ENCODE results near the gene CNGB1.
A peak's percentile ranks its signal among the peaks of the same experiment; 100 is the strongest.
"Not testable (repeated sequence)": the region's sequence is repeated elsewhere in the genome, so short reads cannot be mapped to it uniquely, and the experiment has no call there.

The CNGB1 gene

GRCh38 chr16:57883480-57883879 lies 87.4 kb downstream of the CNGB1 start:
- DNase-seq = no peak

GRCh38 chr16:57882792-57883191 lies 88.1 kb downstream of the CNGB1 start:
- no peak for DNase-seq

- no peak for DNase-seq
These were observed 88.7 kb downstream of the CNGB1 start for GRCh38 chr16:57882206-57882605.

GRCh38 chr16:57878586-57878985 lies 92.3 kb downstream of the CNGB1 start:
- DNase-seq = no peak

- DNase-seq = no peak
These were observed 94.7 kb downstream of the CNGB1 start for GRCh38 chr16:57876210-57876609.

GRCh38 chr16:57875347-57875746 lies 95.6 kb downstream of the CNGB1 start:
- no peak for DNase-seq

- DNase-seq = no peak
These were observed 97.7 kb downstream of the CNGB1 start for GRCh38 chr16:57873218-57873617.

GRCh38 chr16:57872764-57873163 lies 98.2 kb downstream of the CNGB1 start:
- DNase-seq = not testable (repeated sequence)

GRCh38 chr16:57871456-57871855 lies 99.5 kb downstream of the CNGB1 start:
- DNase-seq = no peak

GRCh38 chr16:57870753-57871454 lies 100.0 kb downstream of the CNGB1 start:
- no peak for DNase-seq

- DNase-seq = no peak
These were observed 101.9 kb downstream of the CNGB1 start for GRCh38 chr16:57868913-57869520.

- no peak for DNase-seq
These were observed 103.8 kb downstream of the CNGB1 start for GRCh38 chr16:57867000-57867561.

GRCh38 chr16:57866529-57866918 lies 104.4 kb downstream of the CNGB1 start:
- no peak for DNase-seq

GRCh38 chr16:57865746-57866528 lies 105.0 kb downstream of the CNGB1 start:
- no peak for DNase-seq

- DNase-seq = peak; percentile 67
These were observed 107.3 kb downstream of the CNGB1 start for GRCh38 chr16:57863434-57864160.

GRCh38 chr16:57862698-57863433 lies 108.1 kb downstream of the CNGB1 start:
- no peak for DNase-seq

- DNase-seq = no peak
These were observed 111.6 kb downstream of the CNGB1 start for GRCh38 chr16:57859331-57859730.

- DNase-seq = no peak
These were observed 112.3 kb downstream of the CNGB1 start for GRCh38 chr16:57858635-57859034.

GRCh38 chr16:57857991-57858390 lies 112.9 kb downstream of the CNGB1 start:
- DNase-seq = not testable (repeated sequence)

GRCh38 chr16:57855188-57855587 lies 115.7 kb downstream of the CNGB1 start:
- DNase-seq = no peak

GRCh38 chr16:57852189-57852588 lies 118.7 kb downstream of the CNGB1 start:
- no peak for DNase-seq

- DNase-seq = no peak
These were observed 122.7 kb downstream of the CNGB1 start for GRCh38 chr16:57848181-57848580.
